Stomach (tissue), 9 donors: ENCODE results near the gene TOMM22. TPM values are rescaled to one million over a fixed set of nuclear protein-coding genes. Genes with fewer than 3 reads are reported as not detected.

ENCODE experiments used
- DNase-seq, 2 donors: peaks; one replicate each; pipeline versions ENCODE4 v3.0.0 to v3.0.0-alpha.2; 2013 to 2019
- H3K27ac ChIP-seq, 5 donors: fragments of 200-600 bp in 4 of 5; sonication (generic) in 4 of 5; one replicate each; pipeline ENCODE4 v1.5.1; 2013 to 2019; ENCODE audit warnings: mild to moderate bottlenecking in 1 of 5, moderate library complexity in 1 of 5
- H3K27me3 ChIP-seq, 3 donors: fragments of 200-600 bp; sonication (generic); one replicate each; pipeline ENCODE4 v1.5.1; 2017 to 2019; ENCODE audit warnings: mixed run types in 1 of 3
- H3K36me3 ChIP-seq, 4 donors: fragments of 200-600 bp; sonication (generic); 1 replicate in 3 of 4; 2 replicates in 1 of 4; pipeline ENCODE4 v1.5.1; 2016 to 2019
- H3K4me1 ChIP-seq, 4 donors: fragments of 200-600 bp; sonication (generic); one replicate each; pipeline ENCODE4 v1.5.1; 2016 to 2019
- H3K4me3 ChIP-seq, 4 donors: fragments of 200-600 bp; sonication (generic) in 3 of 4; one replicate each; pipeline ENCODE4 v1.5.1; 2016 to 2019; ENCODE audit warnings: mild to moderate bottlenecking in 1 of 4
- H3K9me3 ChIP-seq, 4 donors: fragments of 200-600 bp; sonication (generic); one replicate each; pipeline ENCODE4 v1.5.1; 2016 to 2019
- CTCF ChIP-seq, 7 experiments: fragments of 450-650 bp in 4 of 7; fragments of 200-600 bp in 3 of 7; sonication (generic) in 3 of 7; IDR thresholded peaks; one replicate each; pipeline ENCODE4 v1.5.1; 2016 to 2019; ENCODE audit warnings: antibody characterized with exemption in 7 of 7, control low read depth in 2 of 7, mild to moderate bottlenecking in 1 of 7
- EP300 ChIP-seq: sonication (generic); formaldehyde crosslinking; IDR thresholded peaks from one replicate; pipeline ENCODE4 v1.6.1; 2017; ENCODE audit warnings: antibody characterized with exemption
- POLR2A ChIP-seq, 4 donors: fragments of 450-650 bp; IDR thresholded peaks; one replicate each; pipeline ENCODE4 v1.6.1; 2016; ENCODE audit warnings: antibody characterized with exemption in 4 of 4, control low read depth in 2 of 4, mild to moderate bottlenecking in 1 of 4, moderate library complexity in 1 of 4
- POLR2AphosphoS5 ChIP-seq, 3 donors: sonication (generic); formaldehyde crosslinking; IDR thresholded peaks; one replicate each; pipeline ENCODE4 v1.6.1; 2016; ENCODE audit warnings: antibody characterized with exemption in 3 of 3
- WGBS, 5 donors: extraction: QIAGEN DNeasy Blood & Tissue Kit in 3 of 5; methylation state at CpG; one replicate each; pipeline versions ENCODE4 v1.1.5 to v1.1.7; 2013 to 2018; 5-methylcytosine and 5-hydroxymethylcytosine counted together
- intact Hi-C: fragments of 100-400 bp; cut with DNase I; formaldehyde crosslinking; loops from one replicate; pipeline ENCODE4 v1.15.1; 2023; ENCODE audit warnings: low total_unique reads
- polyA plus RNA-seq, 3 donors: library from polyadenylated mRNA; stranded (reverse); fragments of 200-250 nt; gene quantifications; one replicate each; pipeline ENCODE4 v1.2.3, GENCODE V29; 2013
- total RNA-seq, 5 donors: library from RNA; depleted of rRNA; stranded (reverse); fragments of >200 nt; gene quantifications; one replicate each; pipeline versions ENCODE4 v1.1.0 to v1.2.3, GENCODE V29; 2014 to 2016
- donor health status: healthy with polysubstance abuse.
- donor health status: Bipolar disorder and iron deficiency.
- donor health status: healthy.

TOMM22 gene
- total and polyA plus RNA-seq, 8 donors = 22.6 to 66.5 (median 37.4) TPM

- 0% methylated on average over 26 to 55 of the region's 55 CpGs for WGBS, 5 donors
- intact Hi-C loops = no loop called here
- Histone ChIP-seq H3K4me1 (peaks cover 39 to 55% (median 44%) of the 10 kb centered on the region in 4 donors), H3K36me3 (peaks cover 0 to 15% (median 11%) of the 10 kb centered on the region in 4 donors), H3K4me3 (peak within 1 kb of the TSS; percentile 80 to 92 (median 88)), H3K27ac (peak within 1 kb of the TSS; percentile 96 to 100 (median 98)), H3K27me3 (no peaks in the 10 kb centered on the region), H3K9me3 (no peaks in the 10 kb centered on the region)
- TF ChIP-seq POLR2A (IDR thresholded peaks at IDR 0.05) (peak in 2 of 4 donors; percentile 39 to 75), CTCF (IDR thresholded peaks at IDR 0.05) (no peak), POLR2AphosphoS5 (IDR thresholded peaks at IDR 0.05) (peak; percentile 81 to 90 (median 84))
- peak; percentile 98 to 100 for DNase-seq
These were observed 23.7 kb downstream of the TOMM22 start, which contains the start of gene GTPBP1 for GRCh38 chr22:38705235-38706100. Gene GTPBP1, plus strand, starts transcription at chr22:38705944. Its CDS starts 12 bp downstream, at chr22:38705956.

- Histone ChIP-seq H3K4me1 (peaks cover 38 to 63% (median 44%) of the 10 kb centered on the region in 4 donors), H3K9me3 (no peaks in the 10 kb centered on the region), H3K36me3 (peaks cover 0 to 20% (median 17%) of the 10 kb centered on the region in 4 donors), H3K27ac (peak overlapping the region; percentile 96 to 100 (median 98)), H3K27me3 (no peaks in the 10 kb centered on the region), H3K4me3 (peak overlapping the region; percentile 80 to 92 (median 88))
- intact Hi-C loops = no loop called here
- peak; percentile 60 to 75 for DNase-seq
- no peak for TF ChIP-seq POLR2A (IDR thresholded peaks at IDR 0.05)
- TF ChIP-seq EP300 = no peak
- TF ChIP-seq CTCF (IDR thresholded peaks at IDR 0.05) = no peak
- TF ChIP-seq POLR2AphosphoS5 (IDR thresholded peaks at IDR 0.05) = no peak
- 0 to 1% (median 0%) methylated on average over 27 to 79 of the region's 80 CpGs for WGBS, 5 donors
These were observed 24.5 kb downstream of the TOMM22 start for GRCh38 chr22:38706101-38706900.

GRCh38 chr22:38706901-38707195, 25.1 kb downstream of the TOMM22 start:
- Histone ChIP-seq H3K4me1 (peaks cover 32 to 63% (median 39%) of the 10 kb centered on the region in 4 donors), H3K27me3 (no peaks in the 10 kb centered on the region), H3K4me3 (peak overlapping the region; percentile 80 to 92 (median 88)), H3K9me3 (no peaks in the 10 kb centered on the region), H3K27ac (peak overlapping the region; percentile 96 to 100 (median 98)), H3K36me3 (peaks cover 0 to 21% (median 17%) of the 10 kb centered on the region in 4 donors)
- TF ChIP-seq POLR2A (IDR thresholded peaks at IDR 0.05) = no peak
- TF ChIP-seq EP300 = no peak
- no peak for TF ChIP-seq CTCF (IDR thresholded peaks at IDR 0.05)
- TF ChIP-seq POLR2AphosphoS5 (IDR thresholded peaks at IDR 0.05) = no peak
- 0 to 2% (median 1%) methylated on average over 4 of the region's 4 CpGs for WGBS, 5 donors
- no peak for DNase-seq
- intact Hi-C loops = no loop called here

GRCh38 chr22:38707346-38707745, 25.6 kb downstream of the TOMM22 start:
- TF ChIP-seq EP300 (no peak), POLR2AphosphoS5 (IDR thresholded peaks at IDR 0.05) (peak in 2 of 3 donors; percentile 32 to 57)

More at GRCh38 chr22:38707346-38707745, 25.6 kb downstream of the TOMM22 start:
- WGBS, 5 donors = 10 to 34% (median 20%) methylated on average over 2 of the region's 2 CpGs
- Histone ChIP-seq H3K36me3 (peaks cover 0 to 21% (median 19%) of the 10 kb centered on the region in 4 donors), H3K27me3 (no peaks in the 10 kb centered on the region), H3K9me3 (no peaks in the 10 kb centered on the region), H3K4me1 (peaks cover 35 to 66% (median 39%) of the 10 kb centered on the region in 4 donors), H3K27ac (peak overlapping the region; percentile 68 to 100 (median 97)), H3K4me3 (peak overlapping the region; percentile 80 to 92 (median 88))
- intact Hi-C loops = no loop called here
- peak in 1 of 2 donors; percentile 54 for DNase-seq
